Measurements from ENCODE around the gene NUAK2.

DNA sequence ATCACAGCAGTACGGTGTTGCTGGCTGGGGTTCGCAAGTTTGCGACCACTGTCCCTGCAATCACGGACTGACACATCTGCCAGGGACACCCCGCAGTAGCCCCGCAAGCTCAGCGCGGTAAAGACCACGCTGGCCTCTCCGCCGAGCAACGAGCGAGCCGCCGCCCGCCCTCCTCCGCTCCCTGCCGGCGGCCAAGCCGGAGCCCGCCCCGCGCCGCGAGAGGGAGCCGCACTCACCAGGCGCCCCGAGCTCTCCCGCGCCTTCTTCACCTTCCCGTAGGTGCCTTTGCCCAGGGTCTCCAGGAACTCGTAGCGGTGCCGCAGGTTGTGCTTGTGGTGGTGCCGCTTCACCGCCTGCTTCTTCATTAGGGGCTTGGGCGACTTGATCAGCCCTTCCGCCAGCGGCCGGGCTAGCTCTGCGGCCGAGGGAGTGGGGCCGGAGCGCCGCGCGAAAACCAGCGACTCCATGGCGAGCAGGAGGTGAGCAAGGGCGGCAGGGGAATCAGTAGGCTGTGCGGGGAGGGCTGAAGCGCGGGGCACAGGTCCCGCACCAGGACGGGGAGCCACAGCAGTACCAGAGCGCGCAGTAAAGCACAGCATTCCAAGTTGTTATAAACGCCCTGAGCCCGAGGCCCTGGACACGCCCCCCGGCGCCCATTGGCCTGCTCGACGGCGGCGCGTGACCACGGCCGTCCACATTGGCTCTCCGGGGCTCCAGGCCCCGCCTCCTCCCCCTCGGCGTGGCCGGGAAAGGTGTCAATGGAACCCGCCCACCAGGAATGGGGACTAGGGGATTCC lies at the start of gene NUAK2:
- no peak for TF ChIP-seq RAD21 (IDR thresholded peaks at IDR 0.05)
- no peak for TF ChIP-seq FOXA1 (IDR thresholded peaks at IDR 0.05)
- TF ChIP-seq, protein P1, sequence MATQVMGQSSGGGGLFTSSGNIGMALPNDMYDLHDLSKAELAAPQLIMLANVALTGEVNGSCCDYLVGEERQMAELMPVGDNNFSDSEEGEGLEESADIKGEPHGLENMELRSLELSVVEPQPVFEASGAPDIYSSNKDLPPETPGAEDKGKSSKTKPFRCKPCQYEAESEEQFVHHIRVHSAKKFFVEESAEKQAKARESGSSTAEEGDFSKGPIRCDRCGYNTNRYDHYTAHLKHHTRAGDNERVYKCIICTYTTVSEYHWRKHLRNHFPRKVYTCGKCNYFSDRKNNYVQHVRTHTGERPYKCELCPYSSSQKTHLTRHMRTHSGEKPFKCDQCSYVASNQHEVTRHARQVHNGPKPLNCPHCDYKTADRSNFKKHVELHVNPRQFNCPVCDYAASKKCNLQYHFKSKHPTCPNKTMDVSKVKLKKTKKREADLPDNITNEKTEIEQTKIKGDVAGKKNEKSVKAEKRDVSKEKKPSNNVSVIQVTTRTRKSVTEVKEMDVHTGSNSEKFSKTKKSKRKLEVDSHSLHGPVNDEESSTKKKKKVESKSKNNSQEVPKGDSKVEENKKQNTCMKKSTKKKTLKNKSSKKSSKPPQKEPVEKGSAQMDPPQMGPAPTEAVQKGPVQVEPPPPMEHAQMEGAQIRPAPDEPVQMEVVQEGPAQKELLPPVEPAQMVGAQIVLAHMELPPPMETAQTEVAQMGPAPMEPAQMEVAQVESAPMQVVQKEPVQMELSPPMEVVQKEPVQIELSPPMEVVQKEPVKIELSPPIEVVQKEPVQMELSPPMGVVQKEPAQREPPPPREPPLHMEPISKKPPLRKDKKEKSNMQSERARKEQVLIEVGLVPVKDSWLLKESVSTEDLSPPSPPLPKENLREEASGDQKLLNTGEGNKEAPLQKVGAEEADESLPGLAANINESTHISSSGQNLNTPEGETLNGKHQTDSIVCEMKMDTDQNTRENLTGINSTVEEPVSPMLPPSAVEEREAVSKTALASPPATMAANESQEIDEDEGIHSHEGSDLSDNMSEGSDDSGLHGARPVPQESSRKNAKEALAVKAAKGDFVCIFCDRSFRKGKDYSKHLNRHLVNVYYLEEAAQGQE (IDR thresholded peaks at IDR 0.05) = peak; percentile 85
- TF ChIP-seq, protein P2, sequence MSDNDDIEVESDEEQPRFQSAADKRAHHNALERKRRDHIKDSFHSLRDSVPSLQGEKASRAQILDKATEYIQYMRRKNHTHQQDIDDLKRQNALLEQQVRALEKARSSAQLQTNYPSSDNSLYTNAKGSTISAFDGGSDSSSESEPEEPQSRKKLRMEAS (IDR thresholded peaks at IDR 0.05) = no peak
- TF ChIP-seq, protein P3, sequence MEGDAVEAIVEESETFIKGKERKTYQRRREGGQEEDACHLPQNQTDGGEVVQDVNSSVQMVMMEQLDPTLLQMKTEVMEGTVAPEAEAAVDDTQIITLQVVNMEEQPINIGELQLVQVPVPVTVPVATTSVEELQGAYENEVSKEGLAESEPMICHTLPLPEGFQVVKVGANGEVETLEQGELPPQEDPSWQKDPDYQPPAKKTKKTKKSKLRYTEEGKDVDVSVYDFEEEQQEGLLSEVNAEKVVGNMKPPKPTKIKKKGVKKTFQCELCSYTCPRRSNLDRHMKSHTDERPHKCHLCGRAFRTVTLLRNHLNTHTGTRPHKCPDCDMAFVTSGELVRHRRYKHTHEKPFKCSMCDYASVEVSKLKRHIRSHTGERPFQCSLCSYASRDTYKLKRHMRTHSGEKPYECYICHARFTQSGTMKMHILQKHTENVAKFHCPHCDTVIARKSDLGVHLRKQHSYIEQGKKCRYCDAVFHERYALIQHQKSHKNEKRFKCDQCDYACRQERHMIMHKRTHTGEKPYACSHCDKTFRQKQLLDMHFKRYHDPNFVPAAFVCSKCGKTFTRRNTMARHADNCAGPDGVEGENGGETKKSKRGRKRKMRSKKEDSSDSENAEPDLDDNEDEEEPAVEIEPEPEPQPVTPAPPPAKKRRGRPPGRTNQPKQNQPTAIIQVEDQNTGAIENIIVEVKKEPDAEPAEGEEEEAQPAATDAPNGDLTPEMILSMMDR (IDR thresholded peaks at IDR 0.05; ENCODE audit: low read depth, low read length, missing input control) = no peak
- peak; percentile 50 for TF ChIP-seq TAF1 (conservative IDR thresholded peaks at IDR 0.05)
- no peak for TF ChIP-seq GABPA (IDR thresholded peaks at IDR 0.05 in 1 of 2, conservative IDR thresholded peaks at IDR 0.05 in 1 of 2)
- no peak for TF ChIP-seq HNF4A (conservative IDR thresholded peaks at IDR 0.05)
